ENCODE measurements around the gene DBH. TPM values are rescaled to one million over a fixed set of nuclear protein-coding genes. Genes with fewer than 3 reads are reported as not detected.

The DBH gene
- total RNA-seq, 1 experiment from 2014 or later = not detected

DNA sequence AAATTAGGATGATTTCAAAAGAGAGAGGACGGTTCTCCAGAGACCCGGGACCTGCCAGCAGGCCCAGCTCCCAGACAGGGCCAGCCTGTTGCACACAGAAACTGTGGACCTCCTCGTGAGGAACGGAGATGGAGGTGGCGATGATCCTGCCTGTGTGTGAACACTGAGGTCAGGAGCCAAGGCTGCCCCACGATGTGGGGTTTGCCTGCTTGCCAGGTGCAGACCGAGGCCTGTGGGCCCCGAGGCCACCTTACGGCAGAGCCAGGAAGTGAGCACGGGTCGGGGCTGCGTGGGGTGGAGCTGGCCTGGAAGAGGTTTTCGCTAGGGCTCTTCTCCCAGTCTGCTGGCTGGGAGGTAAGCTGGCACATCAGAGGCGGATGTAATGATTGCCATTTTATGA is 31.3 kb upstream of the DBH start:
- H3K27ac ChIP-seq (ENCODE audit: low read depth, low read length, poor library complexity, severe bottlenecking) = no peak overlapping the region
- POLR2A ChIA-PET (ENCODE audit: low non-redundant PET) = no interaction called here
- no TSS peak for BruUV-seq (replicated peaks)

DNA sequence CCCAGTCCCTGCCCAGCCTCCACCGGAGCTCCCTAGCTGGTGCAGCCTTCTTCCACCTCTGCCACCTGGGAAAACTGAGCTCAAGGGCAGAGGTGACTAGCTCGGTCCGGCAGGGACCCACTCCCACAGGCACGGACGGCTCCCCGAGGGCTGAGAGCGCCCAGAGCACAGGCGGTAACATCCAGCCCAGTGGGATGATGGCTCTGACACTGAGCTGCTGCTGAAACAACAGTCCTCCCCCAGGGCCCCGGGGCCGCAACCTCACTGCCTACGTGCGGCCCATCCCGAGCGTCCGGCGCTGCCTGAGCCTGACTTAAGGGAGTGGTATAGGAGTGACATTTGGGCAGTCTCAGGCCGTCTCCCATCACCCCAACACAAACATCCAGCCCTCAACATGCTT is 30.7 kb upstream of the DBH start:
- POLR2A ChIA-PET (ENCODE audit: low non-redundant PET) = interaction anchor here (0.6 kb wide), 1 partner anchor 82 kb away, joined by 4 read pairs; no protein-coding TSS in a partner anchor
- Histone ChIP-seq H3K4me3 (ENCODE audit: low read depth, low read length, poor library complexity, severe bottlenecking) (no peak overlapping the region), H3K4me1 (ENCODE audit: insufficient read depth, low read length, poor library complexity, severe bottlenecking) (peaks cover 9% of the 10 kb centered on the region), H3K27me3 (replicated peaks; ENCODE audit: insufficient read depth, low read depth, low read length, poor library complexity) (peaks cover 25% of the 10 kb centered on the region), H3K36me3 (ENCODE audit: insufficient read depth, low read length, poor library complexity, severe bottlenecking) (no peaks in the 10 kb centered on the region), H3K27ac (ENCODE audit: low read depth, low read length, poor library complexity, severe bottlenecking) (no peak overlapping the region), H3K9me3 (ENCODE audit: low read depth, low read length, poor library complexity, severe bottlenecking) (no peaks in the 10 kb centered on the region)
- intact Hi-C loops (cut with micrococcal nuclease; ENCODE audit: unreplicated experiment) = loop anchor here (10.0 kb wide), 1 partner anchor 119 kb away; no protein-coding TSS in a partner anchor
- no peak for TF ChIP-seq EZH2 (IDR thresholded peaks at IDR 0.05; ENCODE audit: borderline replicate concordance, low read depth, low read length, poor library complexity, severe bottlenecking)
- TF ChIP-seq, protein P1, sequence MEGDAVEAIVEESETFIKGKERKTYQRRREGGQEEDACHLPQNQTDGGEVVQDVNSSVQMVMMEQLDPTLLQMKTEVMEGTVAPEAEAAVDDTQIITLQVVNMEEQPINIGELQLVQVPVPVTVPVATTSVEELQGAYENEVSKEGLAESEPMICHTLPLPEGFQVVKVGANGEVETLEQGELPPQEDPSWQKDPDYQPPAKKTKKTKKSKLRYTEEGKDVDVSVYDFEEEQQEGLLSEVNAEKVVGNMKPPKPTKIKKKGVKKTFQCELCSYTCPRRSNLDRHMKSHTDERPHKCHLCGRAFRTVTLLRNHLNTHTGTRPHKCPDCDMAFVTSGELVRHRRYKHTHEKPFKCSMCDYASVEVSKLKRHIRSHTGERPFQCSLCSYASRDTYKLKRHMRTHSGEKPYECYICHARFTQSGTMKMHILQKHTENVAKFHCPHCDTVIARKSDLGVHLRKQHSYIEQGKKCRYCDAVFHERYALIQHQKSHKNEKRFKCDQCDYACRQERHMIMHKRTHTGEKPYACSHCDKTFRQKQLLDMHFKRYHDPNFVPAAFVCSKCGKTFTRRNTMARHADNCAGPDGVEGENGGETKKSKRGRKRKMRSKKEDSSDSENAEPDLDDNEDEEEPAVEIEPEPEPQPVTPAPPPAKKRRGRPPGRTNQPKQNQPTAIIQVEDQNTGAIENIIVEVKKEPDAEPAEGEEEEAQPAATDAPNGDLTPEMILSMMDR (conservative IDR thresholded peaks at IDR 0.05; ENCODE audit: low read depth, low read length) = no peak
- CTCF ChIA-PET = no interaction called here
- BruUV-seq (replicated peaks) = no TSS peak
- DNase-seq (ENCODE audit: low spot score) = no peak

More for the DNA sequence above, 31.3 kb upstream of the DBH start:
- TF ChIP-seq EZH2 (IDR thresholded peaks at IDR 0.05; ENCODE audit: borderline replicate concordance, low read depth, low read length, poor library complexity, severe bottlenecking) = no peak
- TF ChIP-seq, protein P1 (conservative IDR thresholded peaks at IDR 0.05; ENCODE audit: low read depth, low read length) = no peak
- Histone ChIP-seq H3K4me3 (ENCODE audit: low read depth, low read length, poor library complexity, severe bottlenecking) (no peak overlapping the region), H3K36me3 (ENCODE audit: insufficient read depth, low read length, poor library complexity, severe bottlenecking) (no peaks in the 10 kb centered on the region), H3K27me3 (replicated peaks; ENCODE audit: insufficient read depth, low read depth, low read length, poor library complexity) (peaks cover 22% of the 10 kb centered on the region), H3K4me1 (ENCODE audit: insufficient read depth, low read length, poor library complexity, severe bottlenecking) (peaks cover 9% of the 10 kb centered on the region), H3K9me3 (ENCODE audit: low read depth, low read length, poor library complexity, severe bottlenecking) (no peaks in the 10 kb centered on the region)
- DNase-seq (ENCODE audit: low spot score) = no peak
- CTCF ChIA-PET = interaction anchor here (0.6 kb wide), 1 partner anchor 288 kb away, joined by 3 read pairs; no protein-coding TSS in a partner anchor
- intact Hi-C loops (cut with micrococcal nuclease; ENCODE audit: unreplicated experiment) = loop anchor here (10.0 kb wide), 1 partner anchor 120 kb away; no protein-coding TSS in a partner anchor

DNA sequence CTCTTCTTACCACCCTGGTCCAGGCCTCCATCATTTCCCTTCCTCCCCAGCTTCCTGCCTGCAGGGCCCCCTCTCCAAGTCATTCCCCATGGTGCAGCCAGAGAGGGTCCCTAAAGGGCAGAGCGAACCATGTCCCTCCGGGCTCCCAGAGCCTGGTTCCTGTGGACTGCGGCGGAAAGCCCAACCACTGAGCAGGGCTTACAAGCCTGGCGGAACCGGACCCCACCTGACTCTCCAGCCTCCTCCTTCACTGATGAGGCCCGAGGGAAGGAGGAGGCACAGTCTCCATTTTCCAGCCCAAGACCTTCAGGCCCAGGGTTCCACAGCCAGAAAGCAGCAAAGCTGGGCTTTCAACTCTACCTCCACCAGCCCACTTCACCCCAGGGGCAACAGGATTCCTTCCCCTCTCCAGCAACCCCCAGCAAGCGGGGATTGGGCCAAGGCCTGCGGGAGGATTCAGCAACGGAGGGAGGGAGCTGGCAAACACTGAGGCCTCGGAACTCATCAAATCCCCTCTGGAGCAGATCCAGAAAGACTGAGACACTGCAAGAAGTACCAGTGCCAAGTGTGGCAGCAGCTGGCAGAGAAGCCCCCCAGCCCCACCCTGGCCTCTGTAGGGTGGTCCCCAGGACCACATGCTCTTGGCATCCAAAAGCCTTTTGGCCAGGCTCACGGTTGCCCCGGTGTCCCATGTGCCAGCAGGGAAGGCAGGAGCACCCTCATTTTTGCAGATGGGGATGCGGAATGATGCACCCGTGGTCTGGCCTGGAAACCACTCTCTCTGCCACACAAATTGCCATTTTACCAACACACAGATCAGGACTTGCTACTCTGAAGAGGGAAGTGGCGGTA is 30.1 kb upstream of the DBH start:
- H3K27ac ChIP-seq (ENCODE audit: low read depth, low read length, poor library complexity, severe bottlenecking) = no peak overlapping the region
- DNase-seq (ENCODE audit: low spot score) = no peak
- no peaks in the 10 kb centered on the region for H3K36me3 ChIP-seq (ENCODE audit: insufficient read depth, low read length, poor library complexity, severe bottlenecking)
- intact Hi-C loops (cut with micrococcal nuclease; ENCODE audit: unreplicated experiment) = loop anchor here (10.0 kb wide), 1 partner anchor 119 kb away; no protein-coding TSS in a partner anchor
- H3K27me3 ChIP-seq (replicated peaks; ENCODE audit: insufficient read depth, low read depth, low read length, poor library complexity) = peaks cover 31% of the 10 kb centered on the region
- H3K4me1 ChIP-seq (ENCODE audit: insufficient read depth, low read length, poor library complexity, severe bottlenecking) = peaks cover 9% of the 10 kb centered on the region
- TF ChIP-seq EZH2 (IDR thresholded peaks at IDR 0.05; ENCODE audit: borderline replicate concordance, low read depth, low read length, poor library complexity, severe bottlenecking) = no peak
- TF ChIP-seq, protein P1 (conservative IDR thresholded peaks at IDR 0.05; ENCODE audit: low read depth, low read length) = no peak
- ChIA-PET POLR2A (ENCODE audit: low non-redundant PET) (interaction anchor here (0.6 kb wide), 1 partner anchor 82 kb away, joined by 4 read pairs; no protein-coding TSS in a partner anchor), CTCF (no interaction called here)
- BruUV-seq (replicated peaks) = no TSS peak
- H3K9me3 ChIP-seq (ENCODE audit: low read depth, low read length, poor library complexity, severe bottlenecking) = no peaks in the 10 kb centered on the region
- no peak overlapping the region for H3K4me3 ChIP-seq (ENCODE audit: low read depth, low read length, poor library complexity, severe bottlenecking)
